Chondrocyte (in vitro differentiated cells): Measurements from ENCODE around the gene COL5A1. TPM values are rescaled to one million over a fixed set of nuclear protein-coding genes. Genes with fewer than 3 reads are reported as not detected.

Experiments used
- DNase-seq: peaks from one replicate; pipeline ENCODE4 v3.0.0; 2021; ENCODE audit warnings: mixed read lengths, low spot score
- H3K27ac Mint-ChIP-seq: one replicate; pipeline ENCODE4 v1.8.0; 2021; ENCODE audit warnings: mild to moderate bottlenecking, moderate library complexity, mixed read lengths; ENCODE audit not compliant: unreplicated experiment
- H3K27me3 Mint-ChIP-seq: 2 replicates; pipeline ENCODE4 v1.8.0; 2021; ENCODE audit warnings: low read depth, mixed read lengths
- H3K36me3 Mint-ChIP-seq: 2 replicates; pipeline ENCODE4 v1.8.0; 2021; ENCODE audit warnings: low read depth, mixed read lengths
- H3K4me1 Mint-ChIP-seq: 2 replicates; pipeline ENCODE4 v1.8.0; 2021; ENCODE audit warnings: low read depth, mild to moderate bottlenecking, mixed read lengths
- H3K4me3 Mint-ChIP-seq: one replicate; pipeline ENCODE4 v1.8.0; 2021; ENCODE audit warnings: mild to moderate bottlenecking, moderate library complexity, mixed read lengths; ENCODE audit not compliant: unreplicated experiment
- H3K9me3 Mint-ChIP-seq: 2 replicates; pipeline ENCODE4 v1.8.0; 2021; ENCODE audit warnings: low read depth, mixed read lengths
- CTCF ChIP-seq: fragments of 200-600 bp; sonication (generic); IDR thresholded peaks from 2 replicates; pipeline ENCODE4 v1.5.0; 2021; ENCODE audit warnings: antibody characterized with exemption, mild to moderate bottlenecking, moderate library complexity
- total RNA-seq: library from RNA; stranded (reverse); gene quantifications from 3 replicates; pipeline ENCODE4 v1.2.1, GENCODE V29; 2021

Gene COL5A1
- total RNA-seq, 1 donor from 2014 or later: 2,235 TPM

DNA sequence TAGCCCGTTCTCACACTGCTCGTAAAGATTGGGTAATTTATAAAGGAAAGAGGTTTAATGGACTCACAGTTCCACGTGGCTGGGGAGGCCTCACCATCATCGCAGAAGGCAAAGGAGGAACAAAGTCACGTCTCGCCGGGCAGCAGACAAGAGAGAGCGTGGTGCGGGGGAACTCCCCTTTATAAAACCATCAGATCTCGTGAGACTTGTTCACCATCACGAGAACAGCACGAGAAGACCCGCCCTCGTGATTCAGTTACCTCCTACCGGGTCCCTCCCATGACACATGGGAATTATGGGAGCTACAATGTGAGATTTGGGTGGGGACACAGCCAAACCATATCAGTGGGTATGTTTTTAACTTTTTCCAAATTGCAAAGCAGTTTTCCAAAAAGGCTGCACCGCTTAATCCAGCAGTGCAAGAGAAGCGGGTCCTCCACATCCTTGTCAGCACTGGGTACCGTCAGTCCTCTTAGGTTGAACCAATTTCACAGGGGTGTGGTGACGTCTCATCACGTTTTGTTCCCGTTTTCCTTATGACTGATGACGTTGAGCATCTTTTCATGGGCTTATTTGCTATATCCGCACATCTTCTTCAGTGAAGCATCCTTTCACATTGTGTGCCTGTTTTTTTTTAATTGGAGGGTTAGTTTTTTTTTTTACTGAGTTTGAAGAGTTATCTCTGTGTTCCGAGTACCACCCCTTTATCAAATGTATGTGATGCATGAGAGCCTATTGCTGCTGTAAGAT is 231.1 kb downstream of the COL5A1 start:
- no peaks in the 10 kb centered on the region for H3K36me3 Mint-ChIP-seq
- no peak for TF ChIP-seq CTCF
- DNase-seq: no peak
- H3K9me3 Mint-ChIP-seq: peaks cover 6% of the 10 kb centered on the region
- H3K27ac Mint-ChIP-seq: no peak overlapping the region
- peaks cover 13% of the 10 kb centered on the region for H3K4me1 Mint-ChIP-seq
- no peak overlapping the region for H3K4me3 Mint-ChIP-seq
- peaks cover 9% of the 10 kb centered on the region for H3K27me3 Mint-ChIP-seq

DNA sequence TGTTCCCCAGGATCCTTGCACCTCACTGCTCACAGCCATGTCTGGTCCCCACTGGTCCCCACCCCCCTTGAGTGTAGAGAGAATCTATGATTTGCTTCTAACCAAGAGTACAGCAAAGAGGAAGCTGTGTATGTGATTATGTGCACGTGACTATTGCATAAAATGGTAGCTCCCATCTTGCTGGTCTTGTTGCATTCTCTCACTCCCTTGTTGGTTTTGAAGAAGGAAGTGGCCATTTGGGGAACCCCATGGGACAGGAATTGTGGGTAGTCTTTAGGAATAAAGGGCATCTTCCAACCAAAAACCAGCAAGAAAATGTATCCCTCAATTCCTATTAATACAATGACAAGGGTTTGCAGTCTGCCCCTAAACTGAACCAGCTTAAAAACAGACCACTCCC is 233.8 kb downstream of the COL5A1 start:
- peaks cover 18% of the 10 kb centered on the region for H3K27me3 Mint-ChIP-seq
- no peak overlapping the region for H3K27ac Mint-ChIP-seq
- no peak overlapping the region for H3K4me3 Mint-ChIP-seq
- H3K36me3 Mint-ChIP-seq: no peaks in the 10 kb centered on the region
- peaks cover 13% of the 10 kb centered on the region for H3K4me1 Mint-ChIP-seq
- TF ChIP-seq CTCF: no peak
- no peak for DNase-seq
- H3K9me3 Mint-ChIP-seq: peaks cover 6% of the 10 kb centered on the region

DNA sequence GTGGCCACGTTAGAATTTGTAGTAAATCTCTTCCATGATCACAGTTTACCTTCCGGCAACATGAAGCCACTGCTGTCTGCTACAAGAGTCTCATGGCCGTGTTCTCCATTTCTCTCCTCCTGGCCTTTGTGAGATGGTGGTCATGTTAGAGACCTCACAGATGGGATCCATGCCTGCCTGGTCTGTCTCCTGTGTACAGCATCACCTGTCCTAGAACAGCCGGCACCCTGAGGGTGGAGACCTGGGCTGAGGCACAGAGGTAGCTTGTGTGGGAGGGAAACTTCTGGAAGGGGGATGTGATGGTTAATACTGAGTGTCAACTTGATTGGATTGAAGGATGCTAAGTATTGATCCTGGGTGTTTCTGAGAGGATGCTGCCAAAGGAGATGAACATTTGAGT is 235.9 kb downstream of the COL5A1 start:
- H3K36me3 Mint-ChIP-seq: no peaks in the 10 kb centered on the region
- peaks cover 20% of the 10 kb centered on the region for H3K27me3 Mint-ChIP-seq
- DNase-seq: no peak
- H3K9me3 Mint-ChIP-seq: peaks cover 6% of the 10 kb centered on the region
- H3K4me3 Mint-ChIP-seq: no peak overlapping the region
- no peaks in the 10 kb centered on the region for H3K4me1 Mint-ChIP-seq
- no peak for TF ChIP-seq CTCF
- H3K27ac Mint-ChIP-seq: no peak overlapping the region

DNA sequence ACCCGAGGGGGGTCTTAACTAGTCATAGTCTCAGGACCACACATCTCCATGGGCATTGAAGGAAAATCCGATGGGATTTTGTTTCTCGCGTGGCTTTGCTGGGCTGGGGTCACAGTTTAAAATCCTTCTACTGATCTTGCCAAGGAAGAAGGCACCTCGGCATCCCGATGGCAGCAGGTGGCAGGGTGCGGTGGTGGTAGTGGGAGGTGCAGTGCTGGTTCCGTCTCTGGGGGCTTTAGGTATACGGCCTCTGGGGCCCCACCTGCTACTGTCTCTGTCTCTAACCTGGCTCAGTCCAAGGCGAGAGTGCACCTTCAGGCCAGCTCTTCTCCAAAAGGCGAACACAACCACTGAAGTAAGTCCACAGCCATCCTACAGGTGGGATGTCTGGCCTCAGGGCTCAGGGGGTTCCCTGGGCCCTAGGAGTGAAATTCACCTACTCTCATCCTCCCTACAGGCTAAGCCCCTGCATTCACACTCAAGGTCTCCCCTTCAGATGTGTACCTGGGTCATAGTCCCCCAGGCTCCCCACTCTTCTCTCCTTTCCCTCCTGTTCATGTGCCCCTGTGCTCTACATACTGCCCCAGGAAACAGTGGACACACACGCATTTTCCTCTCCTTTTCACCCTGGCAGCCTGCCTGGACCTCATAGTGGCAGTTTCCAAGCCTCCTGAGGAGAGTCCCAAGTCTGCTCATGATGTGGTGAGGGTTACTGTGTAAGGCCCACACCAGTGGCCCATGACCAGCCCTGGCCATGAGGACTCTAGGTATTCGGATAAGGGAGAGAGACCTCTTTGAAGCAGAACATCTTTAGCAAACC is 238.3 kb downstream of the COL5A1 start:
- TF ChIP-seq CTCF: no peak
- Mint-ChIP-seq H3K4me3 (no peak overlapping the region), H3K27me3 (peaks cover 20% of the 10 kb centered on the region), H3K36me3 (no peaks in the 10 kb centered on the region), H3K4me1 (no peaks in the 10 kb centered on the region), H3K9me3 (no peaks in the 10 kb centered on the region), H3K27ac (no peak overlapping the region)
- no peak for DNase-seq

DNA sequence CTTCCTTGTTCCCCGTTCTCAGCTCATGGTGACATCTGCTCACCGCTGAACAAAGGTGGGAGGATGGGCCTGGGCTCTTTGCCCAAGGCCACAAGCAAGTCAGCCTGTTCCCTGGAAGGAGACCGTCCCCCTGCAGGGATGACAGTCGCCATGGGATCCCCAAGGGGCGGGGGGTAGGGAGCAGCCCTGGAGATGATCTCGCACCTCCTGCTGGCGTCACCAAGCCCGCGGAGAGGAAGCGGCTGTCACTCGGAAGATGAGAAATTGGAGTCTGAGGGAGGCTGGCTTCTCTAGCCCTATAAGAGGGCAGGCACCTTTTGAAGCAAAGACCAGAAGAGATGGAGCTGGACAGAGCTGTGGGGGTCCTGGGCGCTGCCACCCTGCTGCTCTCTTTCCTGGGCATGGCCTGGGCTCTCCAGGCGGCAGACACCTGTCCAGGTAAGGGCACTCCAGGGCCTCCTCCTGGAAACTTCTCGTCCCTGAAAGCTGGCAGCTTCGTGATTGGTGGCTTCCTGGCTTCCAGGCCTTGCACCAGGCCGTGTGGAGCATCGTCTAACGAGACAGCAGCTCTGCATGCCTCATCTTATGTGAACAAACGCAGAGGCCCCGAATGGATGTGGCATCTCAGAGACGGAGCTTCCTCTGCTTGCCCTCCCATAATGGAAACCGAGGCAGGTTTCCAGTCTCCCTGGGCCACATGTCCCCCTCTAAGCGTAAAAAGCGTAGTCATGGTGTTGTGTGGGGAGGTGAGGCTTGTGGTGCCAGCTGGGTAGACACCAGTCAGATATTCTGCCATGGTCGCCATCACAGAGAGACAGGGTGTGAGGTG is 239.1 kb downstream of the COL5A1 start, which contains the start of gene FCN2:
Gene FCN2, plus strand, starts transcription at position 327 of the 829 bp plus-strand sequence. Its CDS starts 12 bp downstream, at position 339.
- Mint-ChIP-seq H3K27me3 (peaks cover 20% of the 10 kb centered on the region), H3K36me3 (no peaks in the 10 kb centered on the region), H3K9me3 (no peaks in the 10 kb centered on the region), H3K27ac (no peak within 1 kb of the TSS), H3K4me3 (no peak within 1 kb of the TSS), H3K4me1 (no peaks in the 10 kb centered on the region)
- TF ChIP-seq CTCF: no peak
- DNase-seq: no peak
